Skeletal muscle satellite cell (primary cell): Measurements from ENCODE around the gene RTP4.

Experiments
- H3K27me3 ChIP-seq: 2 replicates; pipeline ENCODE4 v1.7.0; 2013; ENCODE audit warnings: low read length; ENCODE audit not compliant: control insufficient read depth, insufficient read depth
- H3K36me3 ChIP-seq: 2 replicates; pipeline ENCODE4 v1.7.0; 2013; ENCODE audit warnings: mild to moderate bottlenecking, control low read depth, low read length; ENCODE audit not compliant: insufficient read depth
- H3K4me1 ChIP-seq: 2 replicates; pipeline ENCODE4 v1.7.0; 2013; ENCODE audit warnings: low read length; ENCODE audit not compliant: control insufficient read depth, insufficient read depth
- H3K4me2 ChIP-seq: 2 replicates; pipeline ENCODE4 v1.7.0; 2013; ENCODE audit warnings: mild to moderate bottlenecking, low read length
- H3K4me3 ChIP-seq: 2 replicates; pipeline ENCODE4 v1.7.0; 2013; ENCODE audit warnings: low read length
- H3K9ac ChIP-seq: 2 replicates; pipeline ENCODE4 v1.7.0; 2013; ENCODE audit warnings: mild to moderate bottlenecking, low read depth, low read length, moderate library complexity
- H3K9me3 ChIP-seq: replicated peaks from 2 replicates; pipeline ENCODE4 v1.7.0; 2013; ENCODE audit warnings: mild to moderate bottlenecking, control low read depth, low read length

Gene RTP4

DNA sequence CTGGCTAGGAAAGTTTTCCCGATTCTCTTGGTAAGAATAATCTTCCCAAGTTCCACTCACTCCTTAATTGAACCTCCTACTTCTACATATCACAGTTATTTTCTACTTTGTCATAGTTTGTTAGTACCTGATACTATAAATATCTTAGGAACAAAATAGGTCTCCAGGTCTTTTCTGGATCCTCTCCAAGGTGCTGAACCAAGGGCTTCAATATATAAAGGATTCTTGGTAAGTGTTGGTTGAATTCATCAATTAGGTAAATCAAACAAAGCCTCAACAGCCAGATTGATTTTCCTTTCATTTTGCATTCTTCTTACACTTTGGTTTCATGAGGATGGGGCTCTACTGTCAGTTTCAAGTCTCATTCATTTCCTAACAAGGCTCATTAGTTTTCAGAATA is 27.6 kb upstream of the RTP4 start:
- Histone ChIP-seq H3K27me3 (peaks cover 11% of the 10 kb centered on the region), H3K4me3 (no peak overlapping the region), H3K4me2 (no peak overlapping the region), H3K9ac (no peak overlapping the region), H3K4me1 (no peaks in the 10 kb centered on the region), H3K9me3 (no peaks in the 10 kb centered on the region), H3K36me3 (no peaks in the 10 kb centered on the region)

DNA sequence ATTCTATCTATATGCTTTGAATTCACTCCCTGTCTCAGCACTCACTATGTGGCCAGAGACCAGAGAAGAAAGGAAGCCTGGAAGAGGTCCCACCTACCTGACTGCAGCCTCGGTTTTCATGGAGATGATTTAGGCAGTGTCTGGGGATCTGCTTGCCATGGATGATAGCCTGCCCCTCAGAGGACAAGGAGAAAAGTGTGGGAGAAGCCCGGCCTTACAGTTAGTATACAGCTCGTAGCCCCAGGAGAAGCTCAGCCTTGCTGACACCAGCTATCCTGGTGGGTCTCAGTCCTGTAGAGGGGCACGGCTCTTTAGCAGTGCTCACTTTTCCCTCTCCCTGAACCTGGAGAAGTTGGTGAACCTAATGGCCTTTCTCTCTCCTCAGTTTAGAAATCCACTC is 25.9 kb upstream of the RTP4 start:
- H3K4me3 ChIP-seq, result no peak overlapping the region
- H3K9ac ChIP-seq, result no peak overlapping the region
- H3K9me3 ChIP-seq, result no peaks in the 10 kb centered on the region
- H3K36me3 ChIP-seq, result no peaks in the 10 kb centered on the region
- H3K4me1 ChIP-seq, result no peaks in the 10 kb centered on the region
- no peak overlapping the region for H3K4me2 ChIP-seq
- H3K27me3 ChIP-seq, result peaks cover 8% of the 10 kb centered on the region

DNA sequence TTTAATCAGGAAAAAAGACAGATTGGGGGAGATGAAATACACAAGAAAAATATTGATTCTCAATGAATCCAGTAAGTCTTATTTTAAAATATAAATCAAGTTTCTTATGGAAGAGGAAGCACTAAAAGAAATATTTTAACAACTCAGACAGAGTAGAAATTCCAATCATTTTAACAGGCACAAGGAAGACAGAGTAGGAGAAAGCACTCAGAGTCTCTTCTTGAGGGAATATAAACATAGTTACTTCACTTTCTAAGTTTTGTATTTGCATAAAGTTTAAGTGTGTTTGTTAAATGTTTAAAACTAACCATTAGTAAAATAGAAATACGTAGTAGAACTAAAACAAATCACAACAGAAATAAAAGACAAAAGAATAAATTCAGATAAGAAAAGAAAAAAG is 24.5 kb upstream of the RTP4 start:
- Histone ChIP-seq H3K9me3 (no peaks in the 10 kb centered on the region), H3K4me2 (no peak overlapping the region), H3K4me3 (no peak overlapping the region), H3K27me3 (peaks cover 4% of the 10 kb centered on the region), H3K9ac (no peak overlapping the region), H3K36me3 (no peaks in the 10 kb centered on the region), H3K4me1 (no peaks in the 10 kb centered on the region)

DNA sequence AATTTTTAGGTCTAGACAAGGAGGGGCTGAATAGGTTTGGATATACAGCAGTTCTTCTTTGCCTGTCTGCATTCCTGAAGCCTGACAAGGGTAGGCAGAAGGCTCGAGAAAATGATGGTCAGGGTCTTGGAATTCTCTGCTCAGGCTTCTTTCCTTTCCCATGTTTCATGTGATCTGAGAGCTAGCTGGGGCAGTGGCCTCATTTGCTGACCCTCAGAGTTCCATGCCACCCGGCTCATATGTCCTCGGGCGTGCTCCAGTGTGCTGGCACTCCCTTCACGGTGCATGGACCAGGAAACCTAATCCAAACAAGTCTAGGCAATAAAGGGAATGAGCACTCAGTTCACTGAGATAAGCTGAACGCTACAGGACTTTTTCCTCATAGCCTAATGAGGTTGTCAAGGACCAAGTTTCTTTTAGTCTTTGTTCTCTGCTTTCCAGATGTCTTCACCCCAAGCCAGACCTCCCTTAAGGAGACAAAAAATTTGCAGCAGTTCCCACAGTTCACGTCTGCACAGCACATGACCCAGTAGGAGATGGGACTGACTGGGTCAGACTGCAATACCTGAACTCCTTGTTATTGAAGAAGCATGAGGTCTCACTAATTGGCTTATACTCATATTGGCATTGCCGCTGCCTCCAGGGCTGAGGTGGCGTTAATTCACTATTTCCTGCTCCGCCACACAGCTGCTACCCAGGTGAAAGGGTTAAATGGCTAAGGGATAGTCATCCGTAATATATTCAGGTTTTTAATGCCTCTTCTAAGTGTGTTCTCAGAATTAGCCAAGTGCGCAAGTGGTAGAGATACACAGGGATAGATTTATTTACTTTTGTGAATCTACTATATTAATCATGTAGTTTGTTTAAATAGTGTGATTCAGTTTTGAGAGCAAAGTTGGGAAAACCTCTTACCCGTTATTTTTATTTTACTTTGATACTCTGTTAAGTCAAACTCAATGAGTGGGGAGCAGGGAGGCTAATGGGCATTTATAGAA is 15.3 kb upstream of the RTP4 start:
- Histone ChIP-seq H3K36me3 (no peaks in the 10 kb centered on the region), H3K27me3 (peaks cover 9% of the 10 kb centered on the region), H3K4me3 (no peak overlapping the region), H3K9me3 (no peaks in the 10 kb centered on the region), H3K9ac (no peak overlapping the region), H3K4me2 (no peak overlapping the region), H3K4me1 (peaks cover 4% of the 10 kb centered on the region)

DNA sequence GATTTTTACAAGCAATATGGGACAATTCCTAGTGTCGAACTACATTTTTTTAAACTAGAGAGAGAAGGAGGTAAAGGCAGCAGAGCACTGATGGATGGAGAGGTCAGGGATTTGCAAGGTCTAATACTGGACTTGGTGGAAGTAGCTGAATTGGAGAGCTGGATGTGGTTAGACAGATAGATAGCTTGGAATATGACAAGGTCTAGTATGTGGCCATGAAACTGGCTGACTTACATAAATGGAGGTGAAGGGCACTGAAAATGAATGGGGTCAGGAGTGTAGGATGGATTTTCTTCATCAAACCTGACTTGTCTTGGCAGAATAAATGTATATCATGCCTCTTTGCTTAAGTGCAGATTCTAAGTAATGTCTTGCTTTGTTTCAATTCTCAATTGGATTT is 10.1 kb upstream of the RTP4 start:
- peaks cover 24% of the 10 kb centered on the region for H3K27me3 ChIP-seq
- peaks cover under 1% of the 10 kb centered on the region for H3K4me1 ChIP-seq
- no peaks in the 10 kb centered on the region for H3K9me3 ChIP-seq
- no peak overlapping the region for H3K4me3 ChIP-seq
- H3K4me2 ChIP-seq, result no peak overlapping the region
- no peak overlapping the region for H3K9ac ChIP-seq
- no peaks in the 10 kb centered on the region for H3K36me3 ChIP-seq

DNA sequence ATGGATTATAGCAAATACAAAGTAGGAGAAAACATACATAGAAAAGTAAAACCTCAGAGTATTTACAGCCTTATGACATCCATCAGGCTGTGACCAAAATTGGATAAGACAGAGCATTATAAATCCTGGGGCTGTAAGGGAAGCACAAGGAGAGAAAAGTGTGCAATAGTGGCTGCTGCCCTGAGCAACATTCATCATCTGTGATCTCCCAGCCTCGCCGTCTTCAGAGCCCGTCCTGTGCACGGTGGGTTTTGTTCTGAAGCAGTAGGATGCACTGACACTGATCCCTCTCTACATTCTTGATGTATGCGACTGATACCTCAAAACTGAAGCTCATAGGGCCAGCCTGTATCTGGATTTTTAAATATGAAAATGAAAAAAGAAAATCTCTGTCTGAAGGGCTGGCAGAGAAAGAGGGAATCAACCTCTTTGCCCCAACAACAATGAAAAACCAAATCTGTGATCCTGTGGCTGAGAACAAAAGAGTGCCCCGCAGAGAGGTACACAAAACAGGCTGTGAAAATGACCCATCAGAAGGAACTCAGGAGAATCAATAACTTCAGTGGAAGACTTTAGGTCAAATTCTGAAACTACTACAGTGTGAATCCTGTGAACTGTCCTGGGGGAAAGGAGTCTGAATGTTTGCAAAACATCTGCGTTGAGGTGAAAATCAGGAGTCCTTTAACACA is 8.2 kb upstream of the RTP4 start:
- H3K36me3 ChIP-seq, result no peaks in the 10 kb centered on the region
- no peaks in the 10 kb centered on the region for H3K4me1 ChIP-seq
- peaks cover 24% of the 10 kb centered on the region for H3K27me3 ChIP-seq
- H3K9ac ChIP-seq, result no peak overlapping the region
- H3K4me3 ChIP-seq, result no peak overlapping the region
- H3K9me3 ChIP-seq, result no peaks in the 10 kb centered on the region
- no peak overlapping the region for H3K4me2 ChIP-seq

DNA sequence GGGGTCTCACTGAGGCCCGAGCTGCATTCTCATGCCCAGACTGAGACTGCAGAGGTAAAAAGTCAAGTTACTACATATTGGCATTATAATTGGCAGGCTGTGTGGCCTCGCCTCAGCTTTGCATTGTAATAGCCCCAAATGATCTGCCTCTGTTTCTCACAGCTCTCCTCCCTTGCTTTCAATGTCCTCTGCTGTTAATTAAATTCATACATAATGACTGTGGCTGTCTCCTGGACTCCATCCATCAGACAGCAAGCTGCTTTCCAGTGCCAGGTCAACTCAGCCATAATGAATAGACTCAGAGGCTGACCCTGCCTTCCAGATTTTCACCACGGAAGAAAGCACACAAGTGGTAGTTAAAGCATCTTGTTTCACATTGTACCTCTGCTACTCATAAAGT is 7.6 kb upstream of the RTP4 start:
- Histone ChIP-seq H3K4me3 (no peak overlapping the region), H3K4me1 (no peaks in the 10 kb centered on the region), H3K9ac (no peak overlapping the region), H3K27me3 (peaks cover 24% of the 10 kb centered on the region), H3K36me3 (no peaks in the 10 kb centered on the region), H3K4me2 (no peak overlapping the region), H3K9me3 (no peaks in the 10 kb centered on the region)

DNA sequence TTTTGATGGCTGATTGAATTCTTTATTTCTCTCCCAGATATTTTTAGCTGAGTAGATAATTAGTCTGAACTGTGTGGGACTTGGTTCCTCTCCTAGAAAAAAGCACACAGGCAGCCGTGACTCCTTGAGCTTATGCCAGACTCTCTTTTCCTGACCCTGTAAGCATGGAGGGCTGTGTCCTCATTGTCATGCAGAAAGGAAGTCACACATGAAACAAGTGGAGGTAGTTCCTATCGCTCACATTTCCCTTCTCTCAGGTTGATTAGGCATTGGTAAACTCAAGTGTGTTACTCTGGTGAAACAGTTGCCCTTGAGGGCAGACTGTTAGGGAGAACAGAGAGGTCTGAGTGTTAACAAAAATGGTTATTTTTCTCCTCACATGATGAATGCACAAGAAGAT is 6.3 kb upstream of the RTP4 start:
- Histone ChIP-seq H3K4me3 (no peak overlapping the region), H3K9ac (no peak overlapping the region), H3K4me1 (no peaks in the 10 kb centered on the region), H3K9me3 (no peaks in the 10 kb centered on the region), H3K27me3 (peaks cover 24% of the 10 kb centered on the region), H3K4me2 (no peak overlapping the region), H3K36me3 (no peaks in the 10 kb centered on the region)

DNA sequence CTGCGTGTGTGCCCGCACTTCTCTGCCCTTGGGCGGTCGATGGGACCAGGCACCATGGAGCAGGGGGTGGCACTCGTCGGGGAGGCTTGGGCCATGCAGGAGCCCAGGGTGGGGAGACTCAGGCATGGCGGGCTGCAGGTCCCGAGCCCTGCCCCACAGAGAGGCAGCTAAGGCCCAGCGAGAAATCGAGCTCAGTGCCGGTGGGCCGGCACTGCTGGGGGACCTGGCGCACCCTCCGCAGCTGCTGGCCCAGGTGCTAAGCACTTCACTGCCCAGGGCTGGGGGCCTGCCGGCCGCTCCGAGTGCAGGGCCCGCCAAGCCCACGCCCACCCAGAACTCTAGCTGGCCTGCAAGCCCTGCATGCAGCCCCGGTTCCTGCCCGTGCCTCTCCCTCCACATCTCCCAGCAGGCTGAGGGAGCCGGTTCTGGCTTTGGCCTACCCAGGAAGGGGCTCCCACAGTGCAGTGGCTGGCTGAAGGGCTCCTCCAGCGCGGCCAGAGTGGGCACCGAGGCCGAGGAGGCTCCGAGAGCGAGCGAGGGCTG is 553 bp upstream of the RTP4 start:
- H3K4me2 ChIP-seq, result peak overlapping the region; percentile 86
- H3K9me3 ChIP-seq, result no peaks in the 10 kb centered on the region
- H3K9ac ChIP-seq, result peak overlapping the region; percentile 81
- peaks cover 13% of the 10 kb centered on the region for H3K4me1 ChIP-seq
- H3K36me3 ChIP-seq, result no peaks in the 10 kb centered on the region
- peak overlapping the region; percentile 67 for H3K4me3 ChIP-seq
- H3K27me3 ChIP-seq, result no peaks in the 10 kb centered on the region

DNA sequence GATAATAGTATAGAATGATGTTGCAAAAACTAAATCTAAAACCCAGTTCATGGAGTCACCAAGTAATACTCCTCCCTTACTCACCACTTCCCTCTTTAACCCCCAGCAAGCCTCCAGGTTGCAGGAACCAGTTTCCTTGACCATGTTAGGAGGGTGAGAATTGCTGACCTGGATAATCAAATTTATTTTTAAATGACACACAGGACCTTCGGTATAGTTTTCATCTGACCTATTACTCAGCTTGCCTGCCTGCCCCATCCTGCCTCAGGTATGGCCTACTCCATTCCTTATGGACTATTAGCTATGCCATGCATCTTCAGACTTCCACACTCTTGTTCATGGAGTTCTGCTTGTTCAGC is 883 bp downstream of the RTP4 start:
- no peaks in the 10 kb centered on the region for H3K27me3 ChIP-seq
- peak overlapping the region; percentile 81 for H3K9ac ChIP-seq
- H3K4me3 ChIP-seq, result no peak overlapping the region
- H3K4me1 ChIP-seq, result peaks cover 13% of the 10 kb centered on the region
- H3K9me3 ChIP-seq, result no peaks in the 10 kb centered on the region
- no peaks in the 10 kb centered on the region for H3K36me3 ChIP-seq
- H3K4me2 ChIP-seq, result no peak overlapping the region

DNA sequence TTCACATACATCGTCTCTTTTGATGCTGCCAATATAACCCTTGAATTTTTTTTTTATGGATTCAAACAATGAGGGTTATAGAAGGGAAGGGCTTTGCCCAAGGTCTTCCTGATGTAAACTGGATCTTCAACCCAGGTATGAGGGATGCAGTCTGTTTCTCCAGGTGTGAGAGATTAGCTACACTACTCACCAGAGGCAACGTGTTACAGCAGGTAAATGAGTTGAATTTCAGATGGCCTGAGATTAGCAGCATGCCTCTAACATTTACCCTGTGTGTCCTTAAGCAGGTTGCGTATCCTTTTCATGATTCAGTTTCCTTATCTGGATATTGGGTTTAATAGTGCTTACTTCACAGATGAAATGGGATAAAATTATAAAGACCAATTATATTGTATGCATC is 1.9 kb downstream of the RTP4 start:
- no peaks in the 10 kb centered on the region for H3K36me3 ChIP-seq
- no peak overlapping the region for H3K4me3 ChIP-seq
- no peaks in the 10 kb centered on the region for H3K27me3 ChIP-seq
- H3K9ac ChIP-seq, result no peak overlapping the region
- H3K4me1 ChIP-seq, result peaks cover 13% of the 10 kb centered on the region
- H3K4me2 ChIP-seq, result no peak overlapping the region
- no peaks in the 10 kb centered on the region for H3K9me3 ChIP-seq
